ENCODE data around the gene IL36RN.
"Not testable (repeated sequence)": the region's sequence is repeated elsewhere in the genome, so short reads cannot be mapped to it uniquely, and the experiment has no call there.

Gene IL36RN

GRCh38 chr2:113092864-113093612, 34.0 kb downstream of the IL36RN start:
- no peak overlapping the region for H3K4me3 ChIP-seq (replicated peaks in 1 of 2; ENCODE audit: low read depth in 2 of 2, low read length in 2 of 2)
- DNase-seq (ENCODE audit: low read depth in 2 of 2), result no peak
- no peak for TF ChIP-seq CTCF (IDR thresholded peaks at IDR 0.05; ENCODE audit: low read depth, low read length)

GRCh38 chr2:113093613-113093977, 34.6 kb downstream of the IL36RN start:
- no peak for TF ChIP-seq CTCF (IDR thresholded peaks at IDR 0.05; ENCODE audit: low read depth, low read length)
- no peak overlapping the region for H3K4me3 ChIP-seq (replicated peaks in 1 of 2; ENCODE audit: low read depth in 2 of 2, low read length in 2 of 2)
- DNase-seq (ENCODE audit: low read depth in 2 of 2), result no peak

DNA sequence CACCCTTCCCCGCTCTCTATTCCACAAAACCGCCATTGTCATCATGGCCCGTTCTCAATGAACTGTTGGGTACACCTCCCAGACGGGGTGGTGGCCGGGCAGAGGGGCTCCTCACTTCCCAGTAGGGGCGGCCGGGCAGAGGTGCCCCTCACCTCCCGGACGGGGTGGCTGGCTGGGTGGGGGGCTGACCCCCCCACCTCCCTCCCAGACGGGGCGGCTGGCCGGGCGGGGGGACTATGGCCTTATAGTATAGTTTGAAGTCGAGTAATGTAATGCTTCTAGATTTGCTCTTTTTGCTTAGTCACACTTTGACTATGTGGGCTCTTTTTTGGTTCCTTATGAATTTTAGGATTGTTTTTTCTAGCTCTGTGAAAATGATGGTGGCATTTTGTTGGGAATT, 37.3 kb downstream of the IL36RN start:
- not testable (repeated sequence) for DNase-seq (ENCODE audit: low read depth in 2 of 2); H3K4me3 ChIP-seq (replicated peaks in 1 of 2; ENCODE audit: low read depth in 2 of 2, low read length in 2 of 2)

DNA sequence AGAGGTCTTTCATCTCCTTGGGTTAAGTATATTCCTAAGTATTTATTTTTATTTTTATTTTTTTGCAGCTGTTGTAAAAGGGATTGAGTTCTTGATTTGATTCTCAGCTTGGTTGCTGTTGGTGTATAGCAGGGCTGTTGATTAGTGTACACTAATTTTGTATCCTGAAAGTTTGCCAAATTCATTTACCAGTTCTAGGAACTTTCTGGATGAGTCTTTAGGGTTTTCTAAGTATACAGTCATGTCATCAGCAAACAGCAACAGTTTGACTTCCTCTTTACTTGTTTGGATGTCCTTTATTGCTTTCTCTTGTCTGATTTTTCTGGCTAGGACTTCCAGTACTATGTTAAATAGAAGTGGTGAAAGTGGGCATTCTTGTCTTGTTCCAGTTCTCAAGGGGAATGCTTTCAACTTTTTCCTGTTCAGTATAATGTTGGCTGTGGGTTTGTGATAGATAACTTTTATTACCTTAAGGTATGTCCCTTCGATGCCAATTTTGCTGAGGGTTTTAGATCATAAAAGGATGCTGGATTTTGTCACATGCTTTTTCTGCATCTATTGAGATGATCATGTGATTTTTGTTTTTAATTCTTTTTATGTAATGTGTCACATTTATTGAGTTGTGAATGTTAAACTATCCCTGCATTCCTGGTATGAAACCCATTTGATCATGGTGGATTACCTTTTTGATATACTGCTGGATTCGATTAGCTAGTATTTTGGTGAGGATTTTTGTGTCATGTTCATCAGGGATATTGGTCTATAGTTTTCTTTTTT, 38.0 kb downstream of the IL36RN start:
- DNase-seq (ENCODE audit: low read depth in 2 of 2); H3K4me3 ChIP-seq (replicated peaks in 1 of 2; ENCODE audit: low read depth in 2 of 2, low read length in 2 of 2): not testable (repeated sequence)

GRCh38 chr2:113098041-113098440, 39.0 kb downstream of the IL36RN start:
- no peak for TF ChIP-seq CTCF (IDR thresholded peaks at IDR 0.05; ENCODE audit: low read depth, low read length)
- no peak overlapping the region for H3K4me3 ChIP-seq (replicated peaks in 1 of 2; ENCODE audit: low read depth in 2 of 2, low read length in 2 of 2)
- DNase-seq (ENCODE audit: low read depth in 2 of 2), result no peak

DNA sequence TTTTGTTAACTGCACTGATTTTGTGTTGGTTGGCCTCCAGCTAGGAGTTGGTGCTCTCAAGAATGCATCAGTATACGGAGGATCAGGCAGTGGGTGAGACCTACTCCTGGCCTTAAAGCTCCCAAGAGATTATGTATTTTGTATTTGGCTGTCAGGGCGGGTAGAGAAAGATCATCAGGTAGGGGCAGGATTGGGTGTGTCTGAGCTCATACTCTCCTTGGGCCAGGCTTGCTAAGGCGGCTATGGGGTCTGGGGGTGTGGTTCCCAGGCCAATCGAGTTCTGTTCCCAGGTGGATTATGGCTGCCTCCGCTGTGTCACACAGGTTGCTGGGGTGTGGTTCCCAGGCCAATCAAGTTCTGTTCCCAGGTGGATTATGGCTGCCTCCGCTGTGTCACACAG, 39.5 kb downstream of the IL36RN start:
- no peak for TF ChIP-seq CTCF (IDR thresholded peaks at IDR 0.05; ENCODE audit: low read depth, low read length)
- no peak for DNase-seq (ENCODE audit: low read depth in 2 of 2)
- no peak overlapping the region for H3K4me3 ChIP-seq (replicated peaks in 1 of 2; ENCODE audit: low read depth in 2 of 2, low read length in 2 of 2)

GRCh38 chr2:113102133-113102532, 43.1 kb downstream of the IL36RN start:
- no peak overlapping the region for H3K4me3 ChIP-seq (replicated peaks in 1 of 2; ENCODE audit: low read depth in 2 of 2, low read length in 2 of 2)
- no peak for DNase-seq (ENCODE audit: low read depth in 2 of 2)
- TF ChIP-seq CTCF (IDR thresholded peaks at IDR 0.05; ENCODE audit: low read depth, low read length), result no peak
